Measurements from ENCODE around the gene HOXB3. TPM values are rescaled to one million over a fixed set of nuclear protein-coding genes. Genes with fewer than 3 reads are reported as not detected.

HOXB3 gene
- total and polyA plus RNA-seq, 8 donors: 1.1 to 5.6 (median 2.0) TPM

DNA sequence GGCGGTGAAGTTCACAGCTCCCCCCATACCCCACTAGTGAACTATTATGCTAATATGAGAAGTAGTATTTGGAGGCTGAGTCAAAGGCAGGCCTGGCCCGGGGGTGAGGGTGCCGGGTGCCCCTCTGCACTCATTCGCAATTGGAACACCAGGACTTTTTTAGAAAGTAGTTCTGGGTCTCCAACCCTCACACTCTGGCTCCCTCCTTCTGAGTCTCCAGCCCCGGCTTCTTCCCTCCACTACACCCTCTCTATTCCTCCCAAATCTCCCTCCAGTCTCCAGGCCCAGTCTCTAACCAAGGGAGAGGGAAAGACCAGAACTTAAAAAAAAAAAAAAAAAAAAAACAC, 33.8 kb downstream of the HOXB3 start:
- DNase-seq: peak in 1 of 6 donors; percentile 39
- intact Hi-C loops (cut with DNase I): no loop called here
- Histone ChIP-seq H3K27ac (no peak overlapping the region), H3K4me3 (no peak overlapping the region), H3K27me3 (peaks cover 0 to 20% (median 0%) of the 10 kb centered on the region in 4 donors), H3K4me1 (no peaks in the 10 kb centered on the region), H3K9me3 (no peaks in the 10 kb centered on the region), H3K36me3 (no peaks in the 10 kb centered on the region)
- FAIRE-seq: no peak
- TF ChIP-seq, protein P1, sequence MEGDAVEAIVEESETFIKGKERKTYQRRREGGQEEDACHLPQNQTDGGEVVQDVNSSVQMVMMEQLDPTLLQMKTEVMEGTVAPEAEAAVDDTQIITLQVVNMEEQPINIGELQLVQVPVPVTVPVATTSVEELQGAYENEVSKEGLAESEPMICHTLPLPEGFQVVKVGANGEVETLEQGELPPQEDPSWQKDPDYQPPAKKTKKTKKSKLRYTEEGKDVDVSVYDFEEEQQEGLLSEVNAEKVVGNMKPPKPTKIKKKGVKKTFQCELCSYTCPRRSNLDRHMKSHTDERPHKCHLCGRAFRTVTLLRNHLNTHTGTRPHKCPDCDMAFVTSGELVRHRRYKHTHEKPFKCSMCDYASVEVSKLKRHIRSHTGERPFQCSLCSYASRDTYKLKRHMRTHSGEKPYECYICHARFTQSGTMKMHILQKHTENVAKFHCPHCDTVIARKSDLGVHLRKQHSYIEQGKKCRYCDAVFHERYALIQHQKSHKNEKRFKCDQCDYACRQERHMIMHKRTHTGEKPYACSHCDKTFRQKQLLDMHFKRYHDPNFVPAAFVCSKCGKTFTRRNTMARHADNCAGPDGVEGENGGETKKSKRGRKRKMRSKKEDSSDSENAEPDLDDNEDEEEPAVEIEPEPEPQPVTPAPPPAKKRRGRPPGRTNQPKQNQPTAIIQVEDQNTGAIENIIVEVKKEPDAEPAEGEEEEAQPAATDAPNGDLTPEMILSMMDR (IDR thresholded peaks at IDR 0.05): no peak
- WGBS, 2 donors: 73 to 76% methylated on average over 5 of the region's 5 CpGs
- no peak for ATAC-seq

DNA sequence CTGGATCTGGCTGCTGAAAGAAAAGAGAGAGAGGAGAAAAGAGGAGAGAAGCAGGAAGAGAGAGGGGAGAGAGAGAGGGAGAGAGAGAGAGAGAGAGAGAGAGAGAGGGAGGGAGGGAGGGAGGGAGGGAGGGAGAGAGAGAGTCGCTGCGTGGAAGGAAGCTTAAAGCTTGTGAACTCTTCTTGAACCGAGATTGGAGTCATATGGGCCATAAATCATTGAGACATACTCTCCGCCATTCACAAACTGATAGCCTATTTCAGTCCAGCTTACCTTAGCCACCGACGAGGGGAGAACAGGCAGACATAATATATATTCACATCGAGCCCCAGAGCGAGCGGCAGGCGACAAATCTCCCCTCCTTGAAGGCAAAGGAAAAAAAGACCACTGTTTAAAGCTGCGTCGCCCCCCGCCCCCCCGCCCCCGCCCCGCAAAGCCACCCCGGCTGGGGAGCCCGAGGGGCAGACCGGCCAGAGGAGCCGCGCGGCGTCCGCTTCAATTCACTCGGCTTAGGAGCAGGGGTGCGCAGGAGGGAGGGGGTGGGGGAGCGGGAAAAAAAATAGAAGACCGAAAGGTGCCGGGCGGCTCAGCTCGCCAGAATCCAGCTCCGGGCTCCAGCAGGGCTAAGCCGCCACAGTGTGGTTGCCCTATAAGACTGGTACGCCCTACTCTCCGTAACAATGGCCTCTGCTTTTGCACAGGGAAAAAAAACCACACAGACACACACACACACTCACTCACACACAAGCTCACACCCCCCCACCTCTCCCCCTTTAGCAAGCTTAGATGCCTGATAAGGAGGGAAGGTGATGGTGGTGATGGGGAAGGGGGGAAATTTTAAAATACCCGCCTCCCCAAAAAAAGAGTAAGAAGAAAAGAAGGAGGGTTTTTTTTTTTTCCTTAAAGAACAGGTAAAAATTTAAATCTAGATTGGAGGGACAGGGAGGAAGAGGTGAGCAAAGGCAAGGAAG, 34.5 kb downstream of the HOXB3 start:
- peaks cover 0 to 20% (median 0%) of the 10 kb centered on the region in 4 donors for H3K27me3 ChIP-seq
- peak overlapping the region in 1 of 4 donors; percentile 28 for H3K27ac ChIP-seq

DNA sequence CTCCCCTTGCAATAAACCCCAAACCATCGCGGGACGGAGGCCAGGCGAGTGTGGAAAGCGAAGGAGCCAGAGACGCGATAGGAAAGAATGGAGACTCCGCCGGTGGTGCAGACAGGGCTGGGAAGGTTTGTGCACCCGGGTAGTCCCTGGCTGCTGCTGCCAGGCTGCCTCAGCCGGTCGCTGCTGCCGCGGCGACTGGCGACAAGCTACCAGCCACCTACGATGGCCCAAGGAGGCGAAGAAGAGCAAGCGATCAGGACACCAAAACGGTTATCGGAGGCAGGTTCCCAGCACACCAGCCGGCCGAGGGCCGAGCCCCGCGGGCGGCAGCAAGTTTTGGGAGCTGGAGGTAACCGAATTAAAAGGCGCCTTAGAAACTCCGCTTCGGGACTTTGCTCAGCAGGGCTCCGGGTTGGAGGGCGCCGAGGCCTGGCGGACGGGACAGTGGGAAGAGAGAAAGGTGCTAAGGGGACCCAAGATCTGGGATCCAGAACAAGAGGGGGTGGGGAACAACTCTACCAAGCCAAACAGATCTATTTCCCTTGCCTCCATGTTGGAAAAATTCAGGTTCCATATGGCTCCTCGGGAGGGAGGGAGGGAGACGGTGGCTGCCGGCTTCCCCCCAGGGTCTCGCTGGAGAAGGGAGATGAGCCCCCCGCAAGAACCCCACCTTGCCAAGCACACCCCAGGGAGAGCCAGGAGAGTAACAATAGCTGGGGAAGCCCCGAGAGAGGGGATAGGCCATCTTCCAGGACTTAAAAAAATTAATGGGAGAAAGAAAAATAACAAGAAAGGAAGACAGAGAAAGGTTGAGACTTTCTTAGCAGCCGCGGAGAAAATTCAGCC, 35.4 kb downstream of the HOXB3 start:
- DNase-seq (peak in 1 of 6 donors; percentile 57), FAIRE-seq (no peak), ATAC-seq (peak in 2 of 4 donors; percentile 27 to 52)
- H3K4me3 ChIP-seq: peak overlapping the region in 2 of 4 donors; percentile 25 to 36
- peaks cover 0 to 26% (median 0%) of the 10 kb centered on the region in 4 donors for H3K27me3 ChIP-seq
- no peaks in the 10 kb centered on the region for H3K4me1 ChIP-seq
- no peaks in the 10 kb centered on the region for H3K36me3 ChIP-seq
- no peak overlapping the region for H3K27ac ChIP-seq
- intact Hi-C loops (cut with DNase I): no loop called here
- no peaks in the 10 kb centered on the region for H3K9me3 ChIP-seq
- WGBS, 2 donors: 18 to 22% methylated on average over 44 of the region's 44 CpGs
- TF ChIP-seq, protein P1 (IDR thresholded peaks at IDR 0.05): no peak

More for the DNA sequence above, 34.5 kb downstream of the HOXB3 start:
- no peaks in the 10 kb centered on the region for H3K36me3 ChIP-seq
- H3K9me3 ChIP-seq: no peaks in the 10 kb centered on the region
- peak; percentile 39 to 51 (median 44) for ATAC-seq
- 14 to 16% methylated on average over 36 of the region's 36 CpGs for WGBS, 2 donors
- intact Hi-C loops (cut with DNase I): no loop called here
- H3K4me1 ChIP-seq: no peaks in the 10 kb centered on the region
- peak overlapping the region in 2 of 4 donors; percentile 25 to 36 for H3K4me3 ChIP-seq
- peak in 1 of 6 donors; percentile 53 for DNase-seq
- TF ChIP-seq, protein P1 (IDR thresholded peaks at IDR 0.05): no peak
- no peak for FAIRE-seq

DNA sequence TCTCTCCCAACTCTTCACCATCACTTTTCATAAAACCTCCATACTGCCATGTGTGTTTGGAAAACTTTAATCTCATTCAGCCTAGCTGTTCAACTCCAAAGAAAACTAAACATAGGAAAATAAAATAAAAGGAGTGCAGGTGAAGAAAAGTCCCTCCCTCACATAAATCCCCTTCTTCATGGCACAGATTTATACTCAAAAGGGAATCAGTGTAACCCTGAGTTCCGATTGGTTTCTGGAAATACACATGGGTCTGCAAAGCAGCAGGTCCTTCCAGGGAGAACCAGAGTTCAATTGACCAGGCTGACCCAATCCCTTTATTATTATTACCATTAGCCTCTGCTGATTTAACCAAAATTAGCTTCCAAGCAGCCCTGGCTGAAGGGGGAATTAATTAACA, 36.2 kb downstream of the HOXB3 start:
- Histone ChIP-seq H3K27me3 (peaks cover 0 to 28% (median 0%) of the 10 kb centered on the region in 4 donors), H3K9me3 (no peaks in the 10 kb centered on the region), H3K4me1 (no peaks in the 10 kb centered on the region), H3K36me3 (no peaks in the 10 kb centered on the region), H3K4me3 (no peak overlapping the region), H3K27ac (no peak overlapping the region)
- 57 to 68% methylated on average over 1 of the region's 1 CpG for WGBS, 2 donors
- DNase-seq (no peak), FAIRE-seq (no peak), ATAC-seq (no peak)
- TF ChIP-seq, protein P1 (IDR thresholded peaks at IDR 0.05): no peak
- intact Hi-C loops (cut with DNase I): no loop called here

All from pancreas (tissue), 10 donors.